Choroid plexus epithelial cell (primary cell): ENCODE data around the gene ARHGAP44.

Source experiments
- DNase-seq: peaks from one replicate; pipeline ENCODE4 v3.0.0-alpha.2; 2010; ENCODE audit warnings: low read depth
- H3K4me3 ChIP-seq: 2 replicates; pipeline ENCODE4 v1.5.1; 2011; ENCODE audit warnings: low read depth, mild to moderate bottlenecking, control low read depth, low read length, moderate library complexity
- TF ChIP-seq, protein P1 (sequence below): conservative IDR thresholded peaks from 2 replicates; pipeline ENCODE4 v1.5.1; 2011; ENCODE audit warnings: low read depth, mild to moderate bottlenecking, control low read depth, inconsistent platforms, low read length, moderate library complexity

The ARHGAP44 gene

DNA sequence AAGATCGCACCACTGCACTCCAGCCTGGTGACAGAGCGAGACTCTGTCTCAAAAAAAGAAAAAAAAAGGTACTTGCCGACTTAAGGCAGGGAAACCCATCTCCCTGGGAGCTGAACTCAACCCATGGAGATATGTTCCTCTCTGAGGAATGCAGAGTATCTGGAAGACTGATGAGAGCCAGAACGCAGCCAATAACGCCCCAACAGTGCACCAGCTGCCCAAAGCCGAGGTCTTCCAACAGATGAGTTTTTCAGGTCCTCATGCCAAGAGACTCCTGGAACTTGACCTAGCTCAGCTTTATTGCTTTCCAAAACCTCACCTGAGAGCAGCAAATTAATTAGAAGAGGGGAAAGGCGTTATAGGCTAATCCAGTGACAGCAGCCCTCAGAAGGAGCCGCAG lies 219.2 kb downstream of the ARHGAP44 start:
- DNase-seq, result no peak
- TF ChIP-seq, protein P1, sequence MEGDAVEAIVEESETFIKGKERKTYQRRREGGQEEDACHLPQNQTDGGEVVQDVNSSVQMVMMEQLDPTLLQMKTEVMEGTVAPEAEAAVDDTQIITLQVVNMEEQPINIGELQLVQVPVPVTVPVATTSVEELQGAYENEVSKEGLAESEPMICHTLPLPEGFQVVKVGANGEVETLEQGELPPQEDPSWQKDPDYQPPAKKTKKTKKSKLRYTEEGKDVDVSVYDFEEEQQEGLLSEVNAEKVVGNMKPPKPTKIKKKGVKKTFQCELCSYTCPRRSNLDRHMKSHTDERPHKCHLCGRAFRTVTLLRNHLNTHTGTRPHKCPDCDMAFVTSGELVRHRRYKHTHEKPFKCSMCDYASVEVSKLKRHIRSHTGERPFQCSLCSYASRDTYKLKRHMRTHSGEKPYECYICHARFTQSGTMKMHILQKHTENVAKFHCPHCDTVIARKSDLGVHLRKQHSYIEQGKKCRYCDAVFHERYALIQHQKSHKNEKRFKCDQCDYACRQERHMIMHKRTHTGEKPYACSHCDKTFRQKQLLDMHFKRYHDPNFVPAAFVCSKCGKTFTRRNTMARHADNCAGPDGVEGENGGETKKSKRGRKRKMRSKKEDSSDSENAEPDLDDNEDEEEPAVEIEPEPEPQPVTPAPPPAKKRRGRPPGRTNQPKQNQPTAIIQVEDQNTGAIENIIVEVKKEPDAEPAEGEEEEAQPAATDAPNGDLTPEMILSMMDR, result no peak
- no peak overlapping the region for H3K4me3 ChIP-seq

DNA sequence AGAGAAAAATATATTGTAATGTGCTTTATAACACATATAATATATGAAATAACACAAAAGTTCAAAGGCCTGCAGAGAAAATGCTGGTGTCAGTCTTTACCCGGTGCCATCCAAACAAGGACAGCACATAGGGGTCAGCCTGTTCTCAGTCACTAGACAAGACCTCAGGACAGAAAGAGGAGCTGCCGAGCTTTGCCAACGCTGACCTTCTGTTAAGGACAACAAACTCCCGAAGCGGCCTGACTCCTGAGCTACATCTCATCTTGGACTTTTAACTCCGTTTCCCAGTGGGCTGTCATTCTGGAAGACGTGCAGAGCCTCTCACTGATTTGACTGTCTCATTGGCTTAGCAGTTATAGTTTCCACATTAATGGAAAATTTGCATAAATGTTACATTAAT lies 221.7 kb downstream of the ARHGAP44 start:
- TF ChIP-seq, protein P1, result no peak
- DNase-seq, result no peak
- no peak overlapping the region for H3K4me3 ChIP-seq

GRCh38 chr17:13014801-13015200 lies 225.5 kb downstream of the ARHGAP44 start:
- no peak for DNase-seq
- H3K4me3 ChIP-seq, result no peak overlapping the region
- TF ChIP-seq, protein P1, result no peak

GRCh38 chr17:13016881-13017654 lies 227.8 kb downstream of the ARHGAP44 start:
- peak overlapping the region; percentile 90 for H3K4me3 ChIP-seq
- DNase-seq, result peak; percentile 29
- TF ChIP-seq, protein P1, result no peak

GRCh38 chr17:13017655-13018459 lies 228.6 kb downstream of the ARHGAP44 start, which contains the start of gene ELAC2:
Gene ELAC2, minus strand, starts transcription at chr17:13018027. Its CDS starts 80 bp downstream, at chr17:13017947.
- DNase-seq, result peak; percentile 99
- TF ChIP-seq, protein P1, result no peak
- H3K4me3 ChIP-seq, result peak within 1 kb of the TSS; percentile 90

- H3K4me3 ChIP-seq, result no peak overlapping the region
- TF ChIP-seq, protein P1, result no peak
- DNase-seq, result no peak
These were observed 234.7 kb downstream of the ARHGAP44 start for GRCh38 chr17:13024016-13024415.
